ACC112 (cell line): ENCODE measurements around the gene ADCK1.

Experiments used
- H2AFZ ChIP-seq: fragments of 200-600 bp; sonication (generic); one replicate; pipeline ENCODE4 v1.6.0; 2017; ENCODE audit warnings: antibody characterized with exemption, low read length; ENCODE audit not compliant: unreplicated experiment
- H3K27ac ChIP-seq: fragments of 200-600 bp; sonication (generic); 2 replicates; pipeline ENCODE4 v1.5.1; 2014; ENCODE audit warnings: low read depth, mild to moderate bottlenecking, antibody characterized with exemption, low read length, moderate library complexity
- H3K27me3 ChIP-seq: fragments of 200-600 bp; sonication (generic); 2 replicates; pipeline ENCODE4 v1.6.1; 2014; ENCODE audit warnings: mild to moderate bottlenecking, antibody characterized with exemption, low read length, moderate library complexity, mixed read lengths; ENCODE audit not compliant: insufficient read depth
- H3K36me3 ChIP-seq: fragments of 200-600 bp; sonication (generic); 2 replicates; pipeline ENCODE4 v1.6.1; 2016; ENCODE audit warnings: mild to moderate bottlenecking, antibody characterized with exemption, low read length, moderate library complexity, mixed read lengths; ENCODE audit not compliant: insufficient read depth
- H3K4me1 ChIP-seq: fragments of 200-600 bp; sonication (generic); one replicate; pipeline ENCODE4 v1.6.1; 2016; ENCODE audit warnings: low read length, mixed read lengths; ENCODE audit not compliant: insufficient read depth, unreplicated experiment, control insufficient read depth
- H3K4me3 ChIP-seq: fragments of 200-600 bp; sonication (generic); 2 replicates; pipeline ENCODE4 v1.5.1; 2014; ENCODE audit warnings: mild to moderate bottlenecking, low read depth, low read length
- H3K79me2 ChIP-seq: fragments of 200-600 bp; sonication (generic); one replicate; pipeline ENCODE4 v1.6.0; 2016; ENCODE audit warnings: low read length; ENCODE audit not compliant: control insufficient read depth, unreplicated experiment, insufficient read depth

The ADCK1 gene

DNA sequence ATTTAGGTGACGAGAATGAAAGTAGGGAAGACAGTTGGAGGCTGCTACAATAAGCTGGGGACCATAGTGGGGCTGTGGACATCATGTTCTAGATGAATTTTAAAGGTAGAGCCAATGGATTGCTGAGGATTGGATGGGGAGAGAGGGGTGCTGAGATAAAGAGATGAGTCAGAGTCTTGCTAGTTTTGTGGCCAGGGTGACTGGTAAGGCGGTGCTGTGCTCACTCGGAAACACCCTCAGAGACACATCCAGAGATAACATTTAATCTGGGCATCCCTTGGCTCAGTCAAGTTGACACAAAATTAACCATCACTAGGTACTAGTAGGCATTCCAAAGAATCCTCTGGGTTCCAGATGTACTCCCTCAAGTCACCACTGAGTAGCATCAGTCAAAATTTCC is 170.7 kb downstream of the ADCK1 start:
- Histone ChIP-seq H3K27me3 (peaks cover 43% of the 10 kb centered on the region), H3K36me3 (no peaks in the 10 kb centered on the region)

DNA sequence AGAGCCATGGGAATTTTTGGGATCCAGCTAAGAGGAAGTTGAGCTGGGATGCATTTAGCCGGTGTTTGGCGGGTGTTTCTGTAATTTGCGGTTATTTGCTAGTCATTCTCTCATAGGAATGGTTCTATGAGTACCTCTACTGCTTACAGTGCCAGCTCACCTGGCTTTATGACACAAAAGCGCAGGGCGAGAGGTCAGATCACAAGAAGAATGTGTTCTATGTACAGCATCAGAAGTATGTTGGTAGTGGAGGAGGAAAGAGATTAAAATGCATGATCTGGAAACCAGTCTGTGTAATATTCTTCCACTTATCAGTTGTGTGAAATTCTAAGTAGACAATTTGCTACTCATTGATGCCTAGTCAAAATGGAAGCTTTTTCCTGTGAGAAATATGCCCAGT is 173.3 kb downstream of the ADCK1 start:
- Histone ChIP-seq H3K36me3 (no peaks in the 10 kb centered on the region), H3K27me3 (peaks cover 31% of the 10 kb centered on the region), H3K27ac (no peak overlapping the region), H3K4me3 (no peak overlapping the region), H3K4me1 (no peaks in the 10 kb centered on the region), H3K79me2 (no peaks in the 10 kb centered on the region), H2AFZ (no peak overlapping the region)

More for the DNA sequence above, 170.7 kb downstream of the ADCK1 start:
- no peak overlapping the region for H3K27ac ChIP-seq
- no peaks in the 10 kb centered on the region for H3K4me1 ChIP-seq
- H3K4me3 ChIP-seq: no peak overlapping the region
- no peak overlapping the region for H2AFZ ChIP-seq
- no peaks in the 10 kb centered on the region for H3K79me2 ChIP-seq

DNA sequence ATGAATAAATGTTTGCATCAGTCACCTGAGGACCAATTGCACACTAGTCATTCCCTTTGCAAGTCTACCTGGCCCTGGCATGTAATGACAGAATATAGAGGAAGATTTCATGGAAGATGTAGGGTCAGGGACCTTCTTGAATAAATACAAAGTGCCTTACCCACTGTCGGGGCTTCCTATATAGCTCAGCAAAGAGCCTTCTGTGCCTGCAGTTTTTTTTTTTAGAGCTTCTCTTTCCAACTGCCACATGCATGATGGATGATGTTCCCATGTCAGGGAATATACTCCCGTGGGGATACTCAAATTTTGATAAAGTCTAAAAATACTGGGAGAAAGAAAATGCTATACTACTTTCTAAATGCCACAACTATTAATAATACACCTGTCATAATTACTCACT is 176.7 kb downstream of the ADCK1 start:
- no peaks in the 10 kb centered on the region for H3K36me3 ChIP-seq
- no peaks in the 10 kb centered on the region for H3K79me2 ChIP-seq
- no peaks in the 10 kb centered on the region for H3K4me1 ChIP-seq
- no peak overlapping the region for H3K27ac ChIP-seq
- H3K4me3 ChIP-seq: no peak overlapping the region
- peaks cover 58% of the 10 kb centered on the region for H3K27me3 ChIP-seq
- H2AFZ ChIP-seq: no peak overlapping the region

DNA sequence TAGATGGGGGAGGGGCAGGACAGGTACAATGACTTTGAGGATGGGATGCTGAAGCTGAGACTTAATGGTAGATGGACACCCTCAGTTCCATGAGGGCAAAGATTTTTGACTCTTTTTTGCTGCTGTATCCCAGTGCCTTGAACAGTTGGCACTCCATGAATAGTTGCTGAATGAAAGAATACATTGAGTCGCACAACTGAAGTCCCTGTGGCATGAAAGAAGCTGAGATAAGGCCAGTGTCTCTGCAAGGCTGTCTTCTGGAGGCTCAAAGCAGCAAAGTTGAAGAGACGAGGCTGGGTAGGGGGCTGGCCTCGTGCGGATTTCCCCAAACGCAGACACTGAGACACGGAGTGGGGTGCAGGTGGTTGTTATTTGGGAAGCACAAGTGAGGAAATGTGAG is 179.3 kb downstream of the ADCK1 start:
- no peaks in the 10 kb centered on the region for H3K79me2 ChIP-seq
- H3K36me3 ChIP-seq: no peaks in the 10 kb centered on the region
- no peak overlapping the region for H2AFZ ChIP-seq
- no peak overlapping the region for H3K27ac ChIP-seq
- no peak overlapping the region for H3K4me3 ChIP-seq
- H3K4me1 ChIP-seq: no peaks in the 10 kb centered on the region
- peaks cover 52% of the 10 kb centered on the region for H3K27me3 ChIP-seq

DNA sequence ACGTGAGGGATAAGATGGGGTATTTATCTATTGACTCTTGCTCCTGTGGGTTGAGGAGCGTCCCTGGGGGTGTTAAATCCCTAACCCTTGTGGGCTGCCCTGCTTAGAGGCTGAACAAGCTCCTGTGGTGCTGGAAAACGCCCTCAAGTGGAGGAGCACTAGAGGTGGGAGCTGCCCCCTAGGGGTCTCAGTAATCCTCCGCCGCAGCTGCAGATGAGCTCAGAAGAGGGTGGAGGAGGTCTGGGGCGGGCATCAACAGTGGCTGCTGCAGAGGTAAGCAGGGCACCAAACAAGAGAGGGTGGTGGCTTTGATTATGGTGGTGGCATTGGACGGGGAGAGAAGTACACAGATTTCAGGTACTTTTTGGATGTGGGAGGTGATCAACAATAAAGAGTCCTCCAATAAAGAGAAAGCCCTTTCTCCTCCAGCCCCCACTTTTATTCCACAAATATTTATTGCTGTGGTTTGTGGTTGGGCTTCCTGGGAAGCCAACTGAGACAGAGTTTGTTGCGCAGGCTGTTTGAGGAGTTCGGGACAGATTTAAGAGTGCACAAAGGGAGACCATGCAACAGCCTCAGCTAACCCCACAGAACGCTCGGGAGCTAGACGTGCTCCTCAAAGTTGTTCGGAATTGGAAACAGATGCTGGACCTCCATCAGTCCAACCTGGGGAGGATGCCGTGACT is 179.9 kb downstream of the ADCK1 start:
- Histone ChIP-seq H3K27ac (no peak overlapping the region), H3K4me1 (no peaks in the 10 kb centered on the region), H3K4me3 (no peak overlapping the region), H3K36me3 (no peaks in the 10 kb centered on the region), H3K79me2 (no peaks in the 10 kb centered on the region), H3K27me3 (peaks cover 46% of the 10 kb centered on the region), H2AFZ (no peak overlapping the region)

DNA sequence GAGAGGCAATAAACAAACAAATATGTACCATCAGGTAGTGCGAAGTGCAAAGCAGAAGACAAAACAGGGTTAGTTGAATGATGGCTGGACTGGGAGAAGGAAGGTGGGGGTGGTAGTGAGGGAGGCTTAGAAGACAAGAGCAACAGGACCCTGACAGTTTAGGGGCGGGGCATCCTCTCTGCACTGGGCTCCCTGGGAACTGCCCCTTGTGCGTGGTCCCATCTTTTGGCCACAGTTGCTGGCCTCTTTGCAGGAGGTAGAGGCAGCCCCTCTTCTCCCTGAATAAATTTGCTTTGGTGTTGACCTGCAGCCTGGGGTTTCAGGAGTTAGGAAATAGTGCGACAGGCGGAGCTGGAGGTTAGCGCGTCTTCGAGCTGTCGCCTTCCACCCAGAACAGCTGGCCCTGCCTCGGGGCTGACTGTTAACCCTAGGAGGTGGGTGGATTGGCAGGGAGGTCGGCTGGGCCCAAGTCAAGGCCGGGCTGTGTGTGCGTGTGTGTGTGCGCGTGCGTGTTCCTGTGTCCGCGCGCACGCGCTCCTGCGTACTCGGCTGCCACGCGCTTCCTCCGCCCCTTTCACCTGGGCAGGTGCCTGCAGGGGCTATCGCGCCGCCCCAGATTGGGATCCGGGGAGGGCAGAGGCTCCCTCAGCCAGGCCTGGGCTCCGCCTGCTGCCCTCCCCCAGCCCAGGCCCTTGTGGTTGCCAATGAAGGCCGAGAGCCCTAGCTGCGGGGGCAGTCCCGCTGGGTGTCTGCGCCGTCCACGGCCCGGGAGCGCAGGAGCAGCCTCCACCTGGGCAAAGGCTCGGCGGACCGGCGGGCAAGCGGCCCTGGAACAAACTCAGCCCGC is 180.8 kb downstream of the ADCK1 start:
- Histone ChIP-seq H3K4me3 (no peak overlapping the region), H3K36me3 (no peaks in the 10 kb centered on the region), H3K27ac (no peak overlapping the region), H3K4me1 (no peaks in the 10 kb centered on the region), H3K79me2 (no peaks in the 10 kb centered on the region), H2AFZ (no peak overlapping the region), H3K27me3 (peaks cover 46% of the 10 kb centered on the region)
